NCI-H2227 (cell line): Measurements from ENCODE around the gene CGB1.

Experiments
- DNase-seq: peaks from one replicate; lab custom pipeline; 2025; ENCODE audit not compliant: unreplicated experiment; lab: John Stamatoyannopoulos, UW

The CGB1 gene

DNA sequence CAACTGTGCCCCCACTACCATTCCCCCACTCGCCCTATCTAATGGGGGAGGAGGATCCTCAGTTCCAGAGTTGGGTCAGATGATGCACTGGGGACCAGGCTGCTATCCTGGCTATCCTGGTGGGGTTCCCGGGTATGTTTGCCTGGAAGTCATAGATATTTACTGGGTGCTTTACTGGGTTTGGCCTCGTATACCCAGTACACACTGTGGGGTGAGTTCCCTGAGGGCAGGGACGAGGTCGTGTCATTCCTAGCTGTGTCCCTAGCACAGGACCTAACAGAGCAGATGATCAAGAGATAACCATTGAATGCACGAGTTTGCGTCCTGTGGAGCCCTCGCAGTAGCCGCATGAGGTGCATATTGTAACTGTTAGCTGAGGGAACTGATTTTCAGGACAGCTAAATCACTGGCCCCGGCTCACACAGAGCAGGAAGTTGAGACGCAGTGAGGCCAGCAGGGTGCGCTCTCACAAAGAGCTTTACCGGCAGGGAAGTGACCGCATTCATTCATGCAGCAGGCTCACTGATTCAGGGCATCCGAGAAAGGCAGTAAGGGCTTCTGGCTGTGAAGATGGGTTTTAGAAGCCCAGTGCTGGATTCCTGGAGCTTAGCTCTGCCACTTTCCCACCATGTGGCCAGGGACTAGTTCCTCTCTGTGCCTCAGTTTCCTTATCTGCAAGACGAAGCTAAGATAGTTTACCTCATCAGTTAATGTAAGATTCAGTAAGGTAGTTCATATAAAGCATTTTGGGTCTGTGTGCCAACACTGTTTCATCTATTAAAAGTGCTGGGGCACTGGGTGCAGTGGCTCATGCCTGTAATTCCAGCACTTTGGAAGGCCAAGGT, 37.0 kb downstream of the CGB1 start:
- peak; percentile 21 for DNase-seq

DNA sequence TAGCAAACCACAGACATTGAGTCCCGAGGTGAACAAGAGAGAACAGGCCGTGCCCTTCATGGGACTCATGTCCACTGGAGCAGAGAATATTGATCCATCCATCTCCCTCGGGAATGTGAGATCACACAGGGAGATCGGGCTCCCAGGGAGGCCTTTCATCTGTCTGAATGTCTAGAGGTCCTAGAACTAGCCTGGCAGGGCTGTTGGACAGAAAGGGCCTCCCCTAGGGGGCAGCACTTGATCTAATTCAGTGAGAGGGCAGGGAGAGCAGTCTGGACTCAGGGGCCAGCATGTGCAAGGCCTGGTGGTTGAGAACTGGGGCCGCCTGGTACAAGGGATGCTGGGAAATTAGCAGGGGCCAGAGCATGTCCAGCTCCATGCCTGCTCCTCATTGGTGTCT, 38.7 kb downstream of the CGB1 start:
- peak; percentile 39 for DNase-seq

DNA sequence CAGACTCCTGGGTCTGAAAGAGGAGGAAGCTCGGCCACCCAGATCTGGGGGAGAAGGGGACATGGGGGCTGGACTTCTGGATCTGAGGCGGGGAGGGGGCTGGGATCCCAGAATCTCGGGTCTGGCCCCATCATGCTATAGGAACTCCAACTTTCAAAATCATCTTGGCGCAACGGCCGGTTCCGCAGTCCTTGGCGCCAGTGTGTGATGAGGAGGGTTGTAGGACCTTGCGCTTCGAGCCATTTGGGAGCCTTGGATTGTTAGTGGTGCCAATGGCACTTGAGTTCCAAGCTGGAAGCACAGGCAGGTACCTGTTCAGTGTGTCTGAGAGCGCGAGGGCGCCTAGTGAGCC, 42.7 kb downstream of the CGB1 start:
- DNase-seq: no peak

DNA sequence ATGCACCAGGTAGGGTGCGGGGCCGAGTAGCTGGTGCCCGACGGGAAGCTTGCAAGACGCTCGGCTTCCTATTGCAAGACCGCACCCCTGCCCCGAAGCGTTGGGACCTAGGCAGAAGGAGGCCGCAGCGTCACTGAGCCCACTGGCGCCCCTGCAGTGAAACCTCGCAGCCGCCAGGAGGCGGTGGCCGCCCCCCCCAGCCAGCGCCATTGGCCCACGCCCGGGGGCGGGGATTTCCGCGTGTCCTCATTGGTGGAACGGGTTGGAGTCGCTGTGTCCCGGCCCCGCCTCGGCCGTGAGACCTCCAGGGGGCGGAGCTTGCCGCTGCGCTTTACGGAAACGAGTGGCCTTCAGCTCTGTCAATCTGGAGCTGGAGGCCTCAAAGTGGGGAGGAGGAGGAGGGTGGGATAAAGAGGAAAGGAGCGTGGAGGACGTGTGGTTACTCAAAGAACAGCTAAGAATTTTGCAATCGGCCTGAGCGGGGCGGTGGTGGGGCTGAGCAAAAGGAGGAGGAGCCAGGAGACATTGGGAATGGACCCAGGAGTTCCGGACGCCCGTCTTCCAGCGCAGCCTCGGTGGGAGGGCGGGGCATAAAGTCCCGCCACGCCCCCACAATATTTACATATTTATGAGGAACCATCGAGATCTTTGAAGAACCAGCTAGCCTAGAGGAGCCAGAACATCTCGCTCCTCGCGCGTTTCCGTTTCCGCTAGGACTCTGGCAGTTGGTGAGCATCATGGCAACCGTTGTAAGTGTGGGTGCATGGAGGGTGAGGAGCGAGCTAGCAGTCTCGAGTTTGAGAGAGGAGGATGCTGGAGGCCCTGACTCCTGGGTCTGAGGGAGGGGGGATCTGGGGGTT, 43.3 kb downstream of the CGB1 start, which contains the start of the genes GYS1 and RUVBL2:
TSS of gene GYS1 (minus strand) at position 135 of the 860 bp plus-strand sequence. CDS start 197 bp downstream, outside the sequence.
TSS of gene RUVBL2 (plus strand) at position 713 of the 860 bp plus-strand sequence. CDS start at position 738, 25 bp downstream.
- DNase-seq: peak; percentile 98

DNA sequence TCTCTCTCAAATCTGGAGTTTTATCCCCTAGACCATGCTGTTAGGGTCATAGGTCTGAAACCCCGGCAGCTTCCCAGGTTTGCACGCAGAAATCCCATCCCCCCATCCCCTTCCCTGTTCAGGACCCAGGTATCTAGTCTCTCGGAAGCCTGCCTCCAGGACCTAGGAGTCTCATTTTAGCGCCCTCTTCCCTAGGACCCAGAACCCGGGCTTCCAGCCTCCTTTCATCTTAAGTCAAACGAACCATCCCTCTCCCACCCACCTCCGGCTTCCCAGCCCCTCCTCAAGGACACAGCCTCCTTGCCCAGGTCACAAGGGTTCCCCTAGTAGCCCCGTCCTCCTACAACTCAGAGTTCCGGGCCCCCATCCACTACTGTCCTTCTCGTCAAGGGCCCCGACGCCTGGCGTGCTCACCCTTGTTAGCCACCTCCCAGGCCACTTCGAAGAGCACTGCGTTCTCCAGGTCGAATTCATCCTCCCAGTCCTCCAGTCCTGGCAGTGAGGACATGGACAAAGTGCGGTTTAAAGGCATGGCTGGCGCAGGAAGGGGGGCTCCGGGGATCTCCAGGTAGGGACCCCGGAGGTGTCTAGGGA, 44.0 kb downstream of the CGB1 start:
- DNase-seq: peak; percentile 42

DNA sequence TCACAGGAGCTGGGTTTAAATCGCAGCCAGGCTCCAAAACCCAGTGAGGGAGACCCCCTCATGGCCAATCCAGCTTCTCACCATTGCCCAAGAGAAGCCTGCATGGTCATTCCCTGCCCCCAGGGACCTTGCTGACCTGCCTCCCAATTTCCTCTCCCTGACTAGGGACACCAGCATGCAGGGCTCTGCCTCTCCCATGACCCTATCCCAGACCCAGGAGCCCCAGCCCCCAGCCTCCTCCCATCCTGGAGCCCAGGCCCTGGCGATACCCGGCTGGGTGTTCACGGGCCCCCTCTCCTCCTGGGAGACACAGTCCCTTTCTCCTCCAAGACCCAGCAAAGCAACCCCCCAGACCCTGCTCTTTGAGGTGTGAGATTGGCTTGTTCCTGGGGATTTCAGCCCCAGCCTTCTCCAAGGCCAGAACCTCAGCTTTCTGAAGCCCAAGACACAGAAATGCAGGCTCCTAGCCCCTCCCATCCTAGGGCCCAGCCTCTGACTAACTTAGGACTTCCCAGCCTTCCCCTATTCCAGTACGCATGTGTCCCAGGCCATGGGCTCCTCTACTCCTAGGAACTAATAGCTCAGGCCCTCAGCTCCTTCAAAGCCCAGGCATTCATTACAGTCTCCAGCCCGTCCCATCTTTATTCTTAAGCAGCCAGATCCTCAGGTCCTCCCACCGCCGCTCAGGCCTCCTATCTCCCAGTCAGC, 44.7 kb downstream of the CGB1 start:
- DNase-seq: peak; percentile 53

DNA sequence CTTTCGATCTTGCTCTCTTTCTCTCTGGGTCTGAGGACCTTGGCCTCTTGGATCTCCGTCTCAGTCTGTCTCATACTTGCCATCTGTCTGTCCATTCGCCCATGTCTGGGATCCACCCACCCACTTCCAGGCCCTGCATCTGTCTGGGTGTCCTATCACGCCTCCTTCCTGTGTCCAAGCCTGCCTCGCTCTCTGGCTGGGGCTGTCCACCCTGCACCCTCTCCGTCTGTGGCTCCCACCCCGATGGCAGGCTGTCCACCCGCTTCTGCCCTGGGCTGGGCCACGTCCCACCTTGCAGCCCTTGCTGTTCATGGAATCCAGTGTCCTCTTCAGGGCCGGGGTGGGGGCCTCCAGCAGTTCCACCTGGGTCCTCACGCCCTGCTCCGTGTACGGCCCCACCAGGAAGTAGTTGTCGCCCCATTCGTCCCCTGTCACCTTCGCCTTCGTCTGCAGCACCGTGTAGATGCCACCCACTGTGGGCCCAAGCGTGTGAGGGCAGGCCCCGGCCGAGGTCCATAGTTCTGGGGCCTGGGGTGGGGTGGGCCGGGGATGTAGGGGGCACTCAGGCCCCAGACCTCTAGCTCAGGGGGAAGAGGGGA, 45.6 kb downstream of the CGB1 start:
- no peak for DNase-seq

DNA sequence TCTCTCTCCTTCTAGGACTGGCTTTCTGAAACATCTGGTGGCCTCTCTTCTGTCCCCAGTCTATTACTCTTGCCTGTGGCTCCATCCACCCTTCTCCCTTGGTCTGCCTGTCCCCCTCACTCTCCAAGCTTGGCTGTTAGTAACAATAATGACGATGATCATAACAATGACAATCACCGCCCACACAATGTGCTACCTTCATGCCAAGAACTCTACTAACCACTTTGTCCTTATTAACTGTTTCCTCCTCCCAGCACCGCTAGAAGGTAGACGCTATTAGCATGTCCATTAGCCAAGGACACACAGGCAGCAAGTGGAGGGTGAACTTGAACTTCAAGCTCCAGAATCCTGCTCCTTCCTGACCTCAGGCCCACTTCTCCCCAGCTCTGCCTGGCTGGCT, 46.3 kb downstream of the CGB1 start:
- no peak for DNase-seq

DNA sequence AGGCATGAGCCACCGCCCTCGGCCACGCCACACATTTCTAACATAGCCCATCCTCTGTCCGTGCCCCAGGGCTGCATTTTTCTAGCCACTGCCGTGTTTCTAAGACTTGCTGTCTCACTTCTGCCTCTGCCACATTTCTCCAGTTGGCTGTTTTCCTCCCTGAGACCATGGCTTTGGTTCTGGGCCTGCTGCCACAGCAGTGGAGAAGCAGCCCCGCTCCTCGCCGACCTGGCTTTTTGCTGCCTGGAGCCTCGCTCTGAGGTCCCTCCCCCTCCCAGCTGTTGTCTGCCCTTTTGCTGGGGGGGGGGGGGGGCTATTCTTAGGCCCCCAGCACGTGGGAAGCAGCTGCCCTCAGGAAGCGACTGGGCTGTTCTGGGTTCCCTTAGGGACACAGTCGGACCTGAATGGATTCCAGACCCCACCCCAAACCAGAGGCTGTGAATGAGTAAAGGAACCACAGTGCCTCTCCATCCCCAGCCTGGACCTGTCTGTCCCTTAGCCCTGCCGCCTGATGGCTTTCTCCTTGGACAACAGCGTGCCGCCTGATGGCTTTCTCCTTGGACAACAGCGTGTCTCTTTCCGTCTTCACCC, 46.9 kb downstream of the CGB1 start:
- DNase-seq: no peak

DNA sequence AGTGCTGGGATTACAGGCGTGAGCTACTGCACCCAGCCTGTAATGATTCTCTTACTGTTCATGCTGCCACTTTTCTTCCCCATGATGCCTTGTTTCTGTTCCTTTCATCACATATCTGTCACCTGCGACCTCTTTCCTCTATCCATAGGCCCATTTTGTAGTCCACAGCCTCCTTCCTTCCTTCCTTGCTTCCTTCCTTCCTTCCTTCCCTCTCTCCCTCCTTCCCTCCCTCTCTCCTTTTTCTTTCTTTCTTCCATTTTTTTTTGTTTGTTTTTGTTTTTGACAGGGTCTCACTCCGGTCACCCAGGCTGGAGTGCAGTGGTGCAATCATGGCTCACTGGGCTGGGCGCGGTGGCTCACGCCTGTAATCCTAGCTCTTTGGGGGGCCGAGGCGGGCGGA, 47.8 kb downstream of the CGB1 start:
- no peak for DNase-seq

DNA sequence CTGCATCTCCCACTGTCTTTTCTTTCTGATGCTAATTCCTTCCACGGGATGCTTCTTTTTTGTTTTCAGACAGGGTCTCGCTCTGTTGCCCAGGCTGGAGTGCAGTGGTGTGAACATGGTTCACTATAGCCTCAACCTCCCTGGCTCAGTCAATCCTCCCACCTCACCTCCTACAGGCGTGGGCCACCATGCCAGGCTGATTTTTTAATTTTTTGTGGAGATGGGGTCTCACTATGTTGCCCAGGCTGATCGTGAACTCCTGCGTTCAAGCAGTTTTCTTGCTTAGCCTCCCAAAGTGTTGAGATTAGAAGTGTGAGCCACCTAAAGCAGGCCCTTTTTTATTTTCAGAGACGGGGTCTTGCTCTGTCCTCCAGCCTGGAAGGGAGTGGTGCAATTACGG, 48.4 kb downstream of the CGB1 start:
- no peak for DNase-seq

DNA sequence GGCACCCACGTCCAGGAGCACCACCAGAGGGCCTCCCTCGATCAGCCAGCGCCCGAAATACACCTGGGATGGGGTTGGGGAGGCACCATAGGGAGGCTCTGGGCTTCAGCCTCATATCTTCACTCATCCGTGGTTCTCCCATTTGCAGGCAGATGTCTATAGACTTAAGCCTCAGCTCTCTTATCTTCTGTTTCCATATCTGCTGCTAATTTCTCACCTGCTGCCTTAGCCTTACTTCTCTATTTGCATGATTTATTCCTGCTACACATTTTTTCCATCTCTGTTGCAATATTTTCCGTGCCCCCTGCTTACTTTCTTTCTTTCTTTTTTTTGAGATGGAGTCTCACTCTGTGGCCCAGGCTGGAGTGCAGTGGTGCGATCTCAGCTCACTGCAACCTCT, 49.4 kb downstream of the CGB1 start:
- DNase-seq: no peak

DNA sequence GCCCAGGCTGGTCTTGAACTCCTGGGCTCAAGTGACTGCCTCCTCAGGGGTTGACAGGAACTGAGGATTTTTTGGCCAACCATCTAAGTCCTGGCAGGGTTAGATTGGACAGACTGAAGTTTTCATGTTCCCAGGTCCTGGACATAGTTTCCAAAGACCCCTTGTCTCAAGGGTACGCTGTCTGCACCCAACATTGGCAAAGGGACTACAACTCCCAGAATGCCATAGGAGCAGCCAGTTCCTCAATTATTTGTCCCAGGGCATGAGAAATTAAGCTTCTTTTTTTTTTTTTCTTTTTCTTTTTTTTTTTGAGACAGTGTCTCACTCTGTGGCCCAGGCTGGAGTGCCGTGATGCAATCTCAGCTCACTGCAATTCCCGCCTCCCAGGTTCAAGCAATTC, 50.5 kb downstream of the CGB1 start:
- DNase-seq: no peak

DNA sequence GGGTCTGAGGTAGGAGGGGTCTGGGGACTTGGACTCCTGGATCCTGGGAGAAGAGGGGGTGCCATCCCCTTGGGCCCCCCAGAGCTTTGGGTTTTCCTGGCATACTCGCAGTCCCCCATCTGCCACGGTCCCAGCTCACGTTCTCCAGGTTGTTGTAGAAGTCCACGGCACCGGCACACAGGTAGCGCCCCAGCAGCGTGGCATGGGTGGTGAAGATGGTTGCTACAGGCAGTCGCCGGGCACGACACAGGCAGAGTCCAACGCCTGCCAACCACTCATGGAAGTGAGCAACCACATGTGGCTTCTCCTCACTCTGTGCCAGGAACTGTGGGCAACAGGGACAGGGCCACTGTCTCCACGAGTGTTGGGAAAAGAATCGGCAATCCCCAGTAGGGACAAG, 51.0 kb downstream of the CGB1 start:
- no peak for DNase-seq
